ENCODE results near the gene TTC4.
A peak's percentile ranks its signal among the peaks of the same experiment; 100 is the strongest.

DNA sequence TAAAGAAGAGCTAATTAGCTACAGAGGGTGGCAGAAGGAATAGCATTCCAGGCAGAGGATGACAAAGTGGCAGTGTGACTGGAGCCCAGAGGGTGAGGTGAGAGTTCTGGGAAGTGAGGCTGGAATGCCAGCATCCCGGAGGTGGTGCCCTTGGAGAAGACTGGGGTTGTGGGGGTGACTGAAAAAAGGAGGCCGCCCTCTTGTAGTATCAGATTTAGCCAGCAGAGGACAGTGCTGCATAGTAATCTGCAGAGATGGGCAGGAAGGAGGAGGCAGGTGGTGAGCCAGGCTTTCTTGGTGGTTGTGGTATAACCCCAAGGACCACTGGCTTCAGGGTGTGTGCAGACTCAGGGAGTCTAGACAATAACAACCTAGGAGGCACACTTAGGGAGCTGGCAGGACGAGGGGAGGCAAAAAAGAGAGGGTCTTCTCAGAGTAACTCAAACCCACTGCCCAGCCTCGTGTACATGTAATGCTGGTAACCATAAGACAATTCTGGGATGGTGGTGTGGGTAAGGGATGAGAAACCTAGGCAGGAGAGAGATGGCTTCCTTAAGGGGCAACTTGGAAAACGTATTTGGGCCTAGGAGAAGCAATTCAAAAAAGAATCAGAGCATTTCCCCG is 43.6 kb upstream of the TTC4 start:
- TF ChIP-seq POLR2AphosphoS5 (IDR thresholded peaks at IDR 0.05) (no peak), POLR2A (IDR thresholded peaks at IDR 0.05) (no peak)
- TF ChIP-seq, protein P1, sequence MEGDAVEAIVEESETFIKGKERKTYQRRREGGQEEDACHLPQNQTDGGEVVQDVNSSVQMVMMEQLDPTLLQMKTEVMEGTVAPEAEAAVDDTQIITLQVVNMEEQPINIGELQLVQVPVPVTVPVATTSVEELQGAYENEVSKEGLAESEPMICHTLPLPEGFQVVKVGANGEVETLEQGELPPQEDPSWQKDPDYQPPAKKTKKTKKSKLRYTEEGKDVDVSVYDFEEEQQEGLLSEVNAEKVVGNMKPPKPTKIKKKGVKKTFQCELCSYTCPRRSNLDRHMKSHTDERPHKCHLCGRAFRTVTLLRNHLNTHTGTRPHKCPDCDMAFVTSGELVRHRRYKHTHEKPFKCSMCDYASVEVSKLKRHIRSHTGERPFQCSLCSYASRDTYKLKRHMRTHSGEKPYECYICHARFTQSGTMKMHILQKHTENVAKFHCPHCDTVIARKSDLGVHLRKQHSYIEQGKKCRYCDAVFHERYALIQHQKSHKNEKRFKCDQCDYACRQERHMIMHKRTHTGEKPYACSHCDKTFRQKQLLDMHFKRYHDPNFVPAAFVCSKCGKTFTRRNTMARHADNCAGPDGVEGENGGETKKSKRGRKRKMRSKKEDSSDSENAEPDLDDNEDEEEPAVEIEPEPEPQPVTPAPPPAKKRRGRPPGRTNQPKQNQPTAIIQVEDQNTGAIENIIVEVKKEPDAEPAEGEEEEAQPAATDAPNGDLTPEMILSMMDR (IDR thresholded peaks at IDR 0.05): peak in 3 of 4 experiments; percentile 42 to 56 (median 43)
